ENCODE measurements around the gene BRD7.

GRCh38 chr16:50273382-50273690 is 95.5 kb downstream of the BRD7 start:
- TF ChIP-seq ATF7 (IDR thresholded peaks at IDR 0.05; ENCODE audit: low read depth): no peak
- no peak for TF ChIP-seq MAX (IDR thresholded peaks at IDR 0.05; ENCODE audit: low read depth, low read length)
- no peak for TF ChIP-seq CTCF (IDR thresholded peaks at IDR 0.05 in 2 of 3, conservative IDR thresholded peaks at IDR 0.05 in 1 of 3; ENCODE audit: control insufficient read depth in 2 of 3, extremely low read depth in 1 of 3, insufficient read depth in 1 of 3, low read depth in 3 of 3, low read length in 3 of 3)
- no peak for TF ChIP-seq BRCA1 (IDR thresholded peaks at IDR 0.05; ENCODE audit: low read depth, low read length)
- no peak for TF ChIP-seq POLR2A (IDR thresholded peaks at IDR 0.05; ENCODE audit: low read depth, low read length)
- no peak for TF ChIP-seq ZNF384 (IDR thresholded peaks at IDR 0.05; ENCODE audit: borderline replicate concordance, low read depth, low read length)
- TF ChIP-seq MTA3 (IDR thresholded peaks at IDR 0.05; ENCODE audit: borderline replicate concordance, low read length): no peak
- TF ChIP-seq POLR2AphosphoS5 (IDR thresholded peaks at IDR 0.05; ENCODE audit: low read length): no peak

Measured in GM12878 (cell line).